Activated CD4-positive, alpha-beta T cell treated with anti-CD3 and anti-CD28 coated beads for 36 hours (primary cell): ENCODE results near the gene COA7. TPM values are rescaled to one million over a fixed set of nuclear protein-coding genes. Genes with fewer than 3 reads are reported as not detected.
A peak's percentile ranks its signal among the peaks of the same experiment; 100 is the strongest.
"Not testable (repeated sequence)": the region's sequence is repeated elsewhere in the genome, so short reads cannot be mapped to it uniquely, and the experiment has no call there.

Experiments used
- ATAC-seq: fragments of 200-7000 bp; cut with Tn5 transposase; one replicate; pipeline ENCODE4 v1.10.0; 2021; ENCODE audit warnings: mild to moderate bottlenecking, moderate library complexity
- CTCF ChIA-PET: fragments of 350-600 bp; sonication (Branson Sonifier 250); formaldehyde crosslinking; loops from one replicate; lab custom pipeline; 2021; ENCODE audit warnings: antibody characterized with exemption; lab: Charles Lee
- POLR2A ChIA-PET: fragments of 350-600 bp; sonication (Branson Sonifier 250); formaldehyde crosslinking; loops from one replicate; lab custom pipeline; 2021; ENCODE audit warnings: antibody characterized with exemption, inconsistent platforms; lab: Charles Lee
- DNase-seq: peaks from one replicate; pipeline ENCODE4 v3.0.0-alpha.2; 2020
- H3K27ac Mint-ChIP-seq: one replicate; pipeline ENCODE4 v1.8.0; 2021; ENCODE audit warnings: mixed read lengths
- H3K27me3 Mint-ChIP-seq: one replicate; pipeline ENCODE4 v1.8.0; 2021; ENCODE audit warnings: mixed read lengths
- H3K36me3 Mint-ChIP-seq: one replicate; pipeline ENCODE4 v1.8.0; 2021; ENCODE audit warnings: low read depth, mixed read lengths
- H3K4me1 Mint-ChIP-seq: one replicate; pipeline ENCODE4 v1.8.0; 2021; ENCODE audit warnings: mixed read lengths
- H3K4me3 Mint-ChIP-seq: one replicate; pipeline ENCODE4 v1.8.0; 2021; ENCODE audit warnings: mild to moderate bottlenecking, moderate library complexity, mixed read lengths
- H3K9me3 Mint-ChIP-seq: one replicate; pipeline ENCODE4 v1.8.0; 2021; ENCODE audit warnings: low read depth, mixed read lengths
- intact Hi-C, 2 experiments: fragments of 100-400 bp; cut with DNase I in 1 of 2; cut with micrococcal nuclease in 1 of 2; formaldehyde crosslinking; loops; one replicate each; pipeline versions ENCODE4 v1.14.2 to v1.15.1; 2022 to 2024; cut with DNase I, micrococcal nuclease
- total RNA-seq, 2 experiments: library from RNA; stranded (reverse); gene quantifications; one replicate each; pipeline ENCODE4 v1.2.3, GENCODE V29; 2021

COA7 gene
- total RNA-seq, 2 experiments from 2014 or later, result 11.0 to 17.2 TPM

DNA sequence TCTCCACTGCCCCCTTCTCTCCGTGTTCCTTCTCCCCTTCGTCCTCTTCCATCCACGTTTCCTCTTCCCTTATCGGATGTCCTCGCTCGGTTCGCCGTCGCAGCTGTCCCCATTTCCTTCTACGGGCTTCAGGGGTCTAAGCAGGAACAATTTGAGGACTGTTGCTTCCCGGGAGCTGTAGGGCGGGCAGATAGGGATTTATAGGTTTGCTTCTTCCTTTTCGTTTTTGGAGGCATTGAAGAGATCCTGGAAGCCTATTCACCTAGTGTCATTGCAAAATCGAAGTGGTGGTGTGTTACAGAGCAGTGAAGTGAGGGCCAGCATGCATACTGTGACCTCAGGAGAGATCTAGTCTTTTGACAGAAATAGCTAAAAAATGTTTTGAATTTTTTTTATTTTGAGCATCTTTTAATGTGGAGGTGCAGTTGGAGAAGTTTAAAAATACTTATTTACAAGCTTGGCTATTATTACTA is 29.0 kb upstream of the COA7 start:
- H3K36me3 Mint-ChIP-seq, result peaks cover 2% of the 10 kb centered on the region
- DNase-seq (peak; percentile 18), ATAC-seq (no peak)
- no peaks in the 10 kb centered on the region for H3K9me3 Mint-ChIP-seq
- H3K27ac Mint-ChIP-seq, result peak overlapping the region; percentile 81
- ChIA-PET CTCF (interaction anchor here (0.8 to 1.3 kb wide), 6 partner anchors 11 to 344 kb away, joined by 3 to 4 read pairs (median 4); partner anchors contain the start of genes ORC1 and PRPF38A), POLR2A (interaction anchor here (1.1 kb wide), 1 partner anchor 16 kb away, joined by 4 read pairs; no protein-coding TSS in a partner anchor)
- peak overlapping the region; percentile 93 for H3K4me3 Mint-ChIP-seq
- no peaks in the 10 kb centered on the region for H3K27me3 Mint-ChIP-seq
- intact Hi-C loops, result loop anchor here (2.0 to 10.0 kb wide), 2 partner anchors 198 to 848 kb away; partner anchors contain the start of genes ECHDC2 (in 1 of the 2), NRDC (in 1 of the 2) and SCP2 (in 1 of the 2)
- H3K4me1 Mint-ChIP-seq, result peaks cover 32% of the 10 kb centered on the region

DNA sequence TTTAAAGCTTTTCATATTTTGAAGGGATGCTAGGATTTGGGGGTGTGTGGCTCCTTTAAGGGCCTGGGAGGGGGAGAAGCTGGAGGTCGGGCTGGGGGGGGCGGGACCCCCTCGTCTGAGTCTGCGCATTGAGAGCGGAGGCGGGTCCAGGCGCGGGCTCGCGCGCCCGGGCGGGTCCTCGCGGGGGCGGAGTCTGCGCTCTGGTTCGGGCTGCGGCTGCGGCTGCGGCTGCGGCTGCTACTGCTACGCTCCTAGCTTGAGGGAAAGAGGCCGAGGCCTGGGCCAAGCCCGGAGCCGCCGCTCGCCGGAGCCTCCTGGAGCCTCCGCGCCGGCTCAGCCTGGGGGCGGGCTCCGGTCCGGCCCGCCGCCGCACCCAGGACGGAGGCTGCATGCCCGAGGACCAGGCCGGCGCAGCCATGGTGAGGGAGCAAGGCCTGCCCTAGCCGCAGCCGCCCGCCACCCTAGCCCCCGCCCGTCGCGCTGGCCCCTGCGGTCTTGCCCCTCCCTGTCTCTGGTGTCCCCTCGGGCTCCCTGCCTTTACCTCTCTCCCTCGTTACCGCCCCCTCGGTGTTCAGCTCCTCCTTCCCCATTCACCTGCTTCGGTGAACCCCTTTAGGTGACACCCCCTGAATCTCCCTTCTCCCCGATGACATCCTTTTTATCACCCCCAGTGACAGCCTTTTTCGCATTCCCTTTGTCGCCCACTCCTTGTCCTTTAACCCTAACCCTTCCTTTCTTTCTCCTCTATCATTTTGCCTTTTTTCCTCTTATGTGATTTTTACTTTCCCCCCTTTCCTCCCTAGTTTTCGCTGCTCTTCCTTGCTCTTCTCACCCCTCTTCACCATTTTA is 28.3 kb upstream of the COA7 start, which contains the start of gene ZYG11B:
TSS of gene ZYG11B (plus strand) at position 189 of the 849 bp plus-strand sequence. CDS start at position 390, 201 bp downstream.
- Mint-ChIP-seq H3K9me3 (no peaks in the 10 kb centered on the region), H3K27me3 (no peaks in the 10 kb centered on the region), H3K4me3 (peak within 1 kb of the TSS; percentile 93), H3K27ac (peak within 1 kb of the TSS; percentile 85), H3K4me1 (peaks cover 32% of the 10 kb centered on the region), H3K36me3 (no peaks in the 10 kb centered on the region)
- CTCF ChIA-PET, result interaction anchor here (0.6 to 2.4 kb wide), 8 partner anchors 10 to 322 kb away, joined by 3 to 7 read pairs (median 4); partner anchors contain the start of genes ORC1 and PRPF38A
- ATAC-seq (peak; percentile 91), DNase-seq (peak; percentile 96)
- intact Hi-C loops, result loop anchor here (1.0 to 10.0 kb wide), 12 partner anchors 23 to 1220 kb away; partner anchors contain the start of genes CC2D1B (in 1 of the 2), COA7 (in 1 of the 2), ECHDC2 (in 1 of the 2) and LRP8 (in 1 of the 2)
- POLR2A ChIA-PET, result interaction anchor here (0.7 to 1.1 kb wide), 3 partner anchors 17 to 1743 kb away, joined by 3 to 5 read pairs (median 4); no protein-coding TSS in a partner anchor

DNA sequence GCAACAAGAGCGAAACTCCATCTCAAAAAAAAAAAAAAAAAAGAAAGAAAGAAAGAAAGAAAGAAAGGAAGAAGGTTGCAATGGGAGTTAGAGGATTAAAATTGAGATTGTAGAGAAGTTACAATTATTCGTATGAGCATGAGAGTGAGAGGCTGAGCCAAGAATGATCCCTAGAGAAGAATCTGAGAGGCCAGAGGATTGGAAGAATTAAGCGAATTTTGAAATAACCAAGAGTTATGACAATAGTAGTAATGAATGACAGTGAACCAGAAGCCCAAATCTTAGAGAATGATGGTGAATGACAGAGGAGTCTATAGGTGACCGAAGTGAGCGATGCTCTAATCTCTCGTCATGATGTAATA is 27.7 kb upstream of the COA7 start:
- ATAC-seq (no peak), DNase-seq (no peak)
- ChIA-PET POLR2A (interaction anchor here (0.7 to 1.1 kb wide), 3 partner anchors 18 to 1744 kb away, joined by 3 to 5 read pairs (median 4); no protein-coding TSS in a partner anchor), CTCF (interaction anchor here (0.6 to 2.4 kb wide), 3 partner anchors 10 to 204 kb away, joined by 3 to 7 read pairs (median 4); no protein-coding TSS in a partner anchor)
- Mint-ChIP-seq H3K27me3 (no peaks in the 10 kb centered on the region), H3K4me1 (peaks cover 32% of the 10 kb centered on the region), H3K9me3 (no peaks in the 10 kb centered on the region), H3K27ac (peak overlapping the region; percentile 85), H3K36me3 (no peaks in the 10 kb centered on the region), H3K4me3 (peak overlapping the region; percentile 93)
- intact Hi-C loops, result loop anchor here (1.0 to 10.0 kb wide), 12 partner anchors 23 to 1220 kb away; partner anchors contain the start of genes CC2D1B (in 1 of the 2), COA7 (in 1 of the 2), ECHDC2 (in 1 of the 2) and LRP8 (in 1 of the 2)

GRCh38 chr1:52723260-52723659 is 25.1 kb upstream of the COA7 start:
- intact Hi-C loops, result loop anchor here in 1 of 2 experiments (10.0 kb wide), 1 partner anchor 202 kb away; the partner anchor contains the start of genes ECHDC2 and SCP2
- Mint-ChIP-seq H3K9me3 (no peaks in the 10 kb centered on the region), H3K27me3 (no peaks in the 10 kb centered on the region), H3K27ac (no peak overlapping the region), H3K4me3 (no peak overlapping the region), H3K36me3 (no peaks in the 10 kb centered on the region), H3K4me1 (peaks cover 21% of the 10 kb centered on the region)
- ChIA-PET CTCF (interaction anchor here (1.1 to 1.2 kb wide), 2 partner anchors 10 to 56 kb away, joined by 3 read pairs; no protein-coding TSS in a partner anchor), POLR2A (interaction anchor here (0.5 kb wide), 1 partner anchor 12 kb away, joined by 6 read pairs; no protein-coding TSS in a partner anchor)
- ATAC-seq, result no peak
- no peak for DNase-seq

- intact Hi-C loops, H3K4me1 Mint-ChIP-seq, H3K36me3 Mint-ChIP-seq, POLR2A ChIA-PET, H3K27ac Mint-ChIP-seq, H3K27me3 Mint-ChIP-seq, ATAC-seq, H3K9me3 Mint-ChIP-seq, DNase-seq, H3K4me3 Mint-ChIP-seq: not testable (repeated sequence)
- CTCF ChIA-PET, result interaction anchor here (0.6 to 2.4 kb wide), 2 partner anchors 10 to 20 kb away, joined by 3 to 7 read pairs; partner anchors contain the start of gene ZYG11B
Measured at GRCh38 chr1:52715296-52715695, 17.1 kb upstream of the COA7 start.

DNA sequence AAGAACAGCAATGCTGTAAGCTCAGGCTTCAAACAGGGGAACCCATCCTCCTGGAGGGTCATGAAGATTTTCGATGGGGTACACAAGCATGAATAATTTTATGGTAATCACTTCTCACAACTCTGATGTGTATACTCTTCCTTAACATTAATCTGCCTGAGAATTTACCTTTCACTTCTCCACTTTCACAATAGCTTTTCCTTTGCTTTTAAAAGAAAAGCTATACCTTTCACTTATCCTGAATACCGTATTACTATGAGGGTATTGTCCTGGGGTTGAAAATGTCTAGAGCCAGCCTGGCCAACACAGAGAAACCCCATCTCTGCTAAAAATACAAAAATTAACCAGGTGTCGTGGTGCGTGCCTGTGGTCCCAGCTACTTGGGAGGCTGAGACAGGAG is 15.4 kb upstream of the COA7 start:
- no peaks in the 10 kb centered on the region for H3K27me3 Mint-ChIP-seq
- intact Hi-C loops, result no loop called here
- POLR2A ChIA-PET, result no interaction called here
- no peaks in the 10 kb centered on the region for H3K9me3 Mint-ChIP-seq
- H3K4me3 Mint-ChIP-seq, result no peak overlapping the region
- H3K36me3 Mint-ChIP-seq, result no peaks in the 10 kb centered on the region
- no peaks in the 10 kb centered on the region for H3K4me1 Mint-ChIP-seq
- no peak for ATAC-seq
- CTCF ChIA-PET, result interaction anchor here (1.1 to 1.3 kb wide), 2 partner anchors 12 to 14 kb away, joined by 4 read pairs; no protein-coding TSS in a partner anchor
- no peak overlapping the region for H3K27ac Mint-ChIP-seq
- no peak for DNase-seq

- intact Hi-C loops, result loop anchor here in 1 of 2 experiments (10.0 kb wide), 2 partner anchors 116 to 486 kb away; partner anchors contain the start of gene CPT2
Measured at GRCh38 chr1:52709016-52709415, 10.9 kb upstream of the COA7 start.

DNA sequence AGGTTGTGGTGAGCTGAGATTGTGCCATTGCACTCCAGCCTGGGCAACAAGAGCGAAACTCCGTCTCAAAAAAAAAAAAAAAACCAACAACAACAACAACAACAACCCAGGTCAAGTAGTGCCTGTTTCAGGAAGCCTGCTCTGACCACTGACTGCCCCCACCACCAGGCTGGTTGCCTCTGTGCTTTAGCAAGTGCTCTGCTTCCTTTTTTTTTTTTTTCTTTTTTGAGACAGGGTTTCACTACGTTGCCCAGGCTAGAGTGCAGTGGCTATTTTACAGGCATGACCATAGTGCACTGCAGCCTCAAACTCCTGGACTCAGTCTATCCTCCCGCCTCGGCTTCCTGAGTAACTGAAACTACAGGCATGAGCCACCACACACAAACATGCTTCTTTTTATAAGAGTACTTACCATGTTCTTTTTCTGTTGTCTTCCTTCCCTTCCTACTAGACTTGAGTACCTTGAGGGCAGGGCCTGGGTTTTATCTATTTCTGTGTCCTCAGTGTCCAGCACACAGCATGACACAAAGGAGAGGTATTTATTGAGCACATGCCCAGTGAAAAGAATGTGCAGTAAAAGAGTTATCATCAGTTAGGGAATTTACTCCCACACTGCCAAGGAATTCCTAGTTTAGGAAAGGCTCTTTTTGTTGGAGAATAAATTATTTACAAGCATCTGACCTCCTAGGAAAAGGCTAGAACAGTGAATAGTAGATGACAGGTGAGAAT is 9.9 kb upstream of the COA7 start:
- ATAC-seq (no peak), DNase-seq (no peak)
- Mint-ChIP-seq H3K27me3 (no peaks in the 10 kb centered on the region), H3K36me3 (no peaks in the 10 kb centered on the region), H3K27ac (no peak overlapping the region), H3K4me3 (no peak overlapping the region), H3K9me3 (no peaks in the 10 kb centered on the region), H3K4me1 (peaks cover 7% of the 10 kb centered on the region)
- POLR2A ChIA-PET, result no interaction called here
- CTCF ChIA-PET, result no interaction called here
- intact Hi-C loops, result loop anchor here in 1 of 2 experiments (10.0 kb wide), 2 partner anchors 117 to 487 kb away; partner anchors contain the start of gene CPT2

More at GRCh38 chr1:52709016-52709415, 10.9 kb upstream of the COA7 start:
- DNase-seq, result no peak
- no peaks in the 10 kb centered on the region for H3K36me3 Mint-ChIP-seq
- H3K4me1 Mint-ChIP-seq, result no peaks in the 10 kb centered on the region
- ChIA-PET CTCF (no interaction called here), POLR2A (no interaction called here)
- no peak overlapping the region for H3K27ac Mint-ChIP-seq
- no peak overlapping the region for H3K4me3 Mint-ChIP-seq
- no peak for ATAC-seq
- no peaks in the 10 kb centered on the region for H3K27me3 Mint-ChIP-seq
- no peaks in the 10 kb centered on the region for H3K9me3 Mint-ChIP-seq

GRCh38 chr1:52706941-52707926 is 9.1 kb upstream of the COA7 start:
- Mint-ChIP-seq H3K27me3 (no peaks in the 10 kb centered on the region), H3K4me3 (no peak overlapping the region), H3K27ac (no peak overlapping the region), H3K9me3 (no peaks in the 10 kb centered on the region), H3K4me1 (peaks cover 12% of the 10 kb centered on the region), H3K36me3 (no peaks in the 10 kb centered on the region)
- DNase-seq (no peak), ATAC-seq (no peak)
- ChIA-PET CTCF (no interaction called here), POLR2A (no interaction called here)
- intact Hi-C loops, result loop anchor here in 1 of 2 experiments (10.0 kb wide), 2 partner anchors 118 to 488 kb away; partner anchors contain the start of gene CPT2
